IPS-11a (cell line): Measurements from ENCODE around the gene TCF23.
"Not testable (repeated sequence)": the region's sequence is repeated elsewhere in the genome, so short reads cannot be mapped to it uniquely, and the experiment has no call there.

Experiments
- H3K4me3 ChIP-seq: one replicate; pipeline ENCODE4 v1.5.1; 2013; ENCODE audit warnings: low read depth, low read length, control low read depth

The TCF23 gene

DNA sequence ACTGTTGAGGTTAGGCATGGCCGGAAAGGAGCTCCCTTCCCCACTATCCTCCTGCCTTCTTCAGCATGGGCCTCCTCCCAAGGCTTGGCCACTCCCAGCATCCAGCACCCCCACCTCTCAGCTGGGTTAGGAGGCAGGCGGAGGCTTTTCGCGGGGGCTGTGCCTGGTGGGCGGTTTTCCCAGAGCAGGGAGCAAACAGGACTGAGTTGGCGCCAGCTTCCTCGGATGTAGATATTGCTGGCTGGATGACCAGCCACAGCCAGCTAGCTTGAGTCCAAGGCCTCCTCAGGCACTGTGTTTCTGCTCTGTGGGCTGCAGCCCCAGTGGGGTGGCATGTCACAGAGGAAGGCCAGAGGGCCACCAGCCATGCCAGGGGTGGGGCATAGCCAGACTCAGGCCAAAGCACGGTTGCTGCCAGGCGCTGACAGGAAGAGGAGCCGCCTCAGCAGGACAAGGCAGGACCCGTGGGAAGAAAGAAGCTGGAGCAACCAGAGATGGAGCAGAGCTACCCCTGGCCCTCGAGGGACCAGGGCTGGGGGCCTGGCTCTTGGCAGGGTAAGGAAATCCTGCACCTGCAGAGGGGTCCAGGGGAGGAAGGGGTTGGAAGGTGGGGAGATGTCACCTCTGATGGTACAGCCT lies at the start of gene TCF23:
Gene TCF23 (plus strand): TSS at position 204 of the 639 bp plus-strand sequence. CDS start 130 bp downstream, at position 334.
- H3K4me3 ChIP-seq, result no peak within 1 kb of the TSS

DNA sequence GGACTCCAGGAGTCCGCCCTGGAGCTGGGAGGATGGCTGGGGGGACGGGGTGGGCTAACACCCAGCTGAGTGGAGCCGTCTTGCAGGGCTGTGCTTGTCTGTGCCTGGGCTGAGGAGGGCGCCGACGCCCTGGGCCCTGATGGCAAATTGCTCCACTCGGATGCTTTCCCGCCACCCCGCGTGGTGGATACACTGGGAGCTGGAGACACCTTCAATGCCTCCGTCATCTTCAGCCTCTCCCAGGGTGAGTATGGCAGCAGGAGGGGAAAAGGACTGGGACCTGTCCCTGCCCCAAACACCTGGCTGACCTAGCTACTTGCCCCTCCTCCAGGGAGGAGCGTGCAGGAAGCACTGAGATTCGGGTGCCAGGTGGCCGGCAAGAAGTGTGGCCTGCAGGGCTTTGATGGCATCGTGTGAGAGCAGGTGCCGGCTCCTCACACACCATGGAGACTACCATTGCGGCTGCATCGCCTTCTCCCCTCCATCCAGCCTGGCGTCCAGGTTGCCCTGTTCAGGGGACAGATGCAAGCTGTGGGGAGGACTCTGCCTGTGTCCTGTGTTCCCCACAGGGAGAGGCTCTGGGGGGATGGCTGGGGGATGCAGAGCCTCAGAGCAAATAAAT lies 49.4 kb upstream of the TCF23 start:
- H3K4me3 ChIP-seq, result no peak overlapping the region

DNA sequence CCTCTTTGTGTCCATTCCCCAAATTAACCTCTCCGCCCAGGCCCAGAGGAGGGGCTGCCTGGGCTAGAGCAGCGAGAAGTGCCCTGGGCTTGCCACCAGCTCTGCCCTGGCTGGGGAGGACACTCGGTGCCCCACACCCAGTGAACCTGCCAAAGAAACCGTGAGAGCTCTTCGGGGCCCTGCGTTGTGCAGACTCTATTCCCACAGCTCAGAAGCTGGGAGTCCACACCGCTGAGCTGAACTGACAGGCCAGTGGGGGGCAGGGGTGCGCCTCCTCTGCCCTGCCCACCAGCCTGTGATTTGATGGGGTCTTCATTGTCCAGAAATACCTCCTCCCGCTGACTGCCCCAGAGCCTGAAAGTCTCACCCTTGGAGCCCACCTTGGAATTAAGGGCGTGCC lies 48.8 kb upstream of the TCF23 start:
- H3K4me3 ChIP-seq, result no peak overlapping the region

DNA sequence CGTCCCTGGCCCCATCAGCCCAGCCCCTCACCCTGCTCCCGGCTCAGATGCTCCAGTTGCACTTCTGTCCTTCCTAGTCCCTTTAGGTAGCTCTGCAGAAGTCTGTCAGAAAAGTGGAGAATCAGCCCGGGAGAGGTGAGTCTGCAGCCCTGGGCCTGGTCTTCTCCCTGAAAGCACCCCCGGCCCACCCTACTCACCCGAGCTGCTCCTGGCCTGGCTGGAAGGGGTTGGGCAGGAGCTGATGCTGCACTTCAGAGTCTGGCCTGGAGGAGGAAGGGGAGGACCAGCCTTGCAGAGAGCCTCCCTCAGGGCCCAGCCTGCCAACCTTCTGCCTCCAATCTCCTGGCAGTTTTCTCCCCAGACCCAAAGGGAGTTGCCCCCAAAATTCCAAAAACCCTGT lies 46.5 kb upstream of the TCF23 start:
- H3K4me3 ChIP-seq, result no peak overlapping the region

DNA sequence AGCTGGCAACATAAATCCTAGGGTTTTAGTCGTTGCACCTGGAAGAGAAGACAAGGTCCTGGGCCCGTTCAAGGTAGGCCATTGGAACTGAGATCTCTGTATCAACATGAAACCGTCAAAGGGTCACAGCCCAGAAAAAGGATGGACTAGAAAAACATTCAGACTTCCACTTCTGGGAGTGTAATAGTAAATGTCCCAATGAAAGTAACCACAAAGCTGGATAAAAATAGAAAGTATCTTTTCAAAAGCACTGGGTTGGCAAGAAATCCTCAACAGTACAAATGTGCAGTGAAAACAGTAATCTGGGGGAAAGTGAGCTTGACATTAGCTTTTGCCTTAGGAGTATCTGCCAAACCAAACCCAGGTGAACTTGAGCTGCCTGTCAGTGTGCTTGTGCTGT lies 42.8 kb upstream of the TCF23 start:
- H3K4me3 ChIP-seq, result no peak overlapping the region

DNA sequence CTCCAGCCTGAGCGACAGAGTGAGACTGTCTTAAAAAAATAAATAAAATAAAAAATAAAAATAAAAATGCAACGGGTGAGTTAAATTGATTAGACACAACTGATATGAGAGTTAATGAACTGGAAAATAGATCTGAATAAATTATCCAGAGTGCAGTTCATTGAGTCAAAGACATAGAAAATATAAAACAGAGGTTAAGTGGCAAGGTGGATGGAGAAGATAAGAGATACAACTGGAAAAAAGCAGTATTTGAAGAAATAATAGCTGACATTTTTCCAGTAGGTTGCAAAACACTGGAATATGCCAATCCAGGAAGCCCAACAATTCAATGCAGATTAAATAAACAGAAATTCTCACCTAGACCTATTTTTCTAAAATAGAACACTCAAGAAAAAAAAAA lies 40.6 kb upstream of the TCF23 start:
- H3K4me3 ChIP-seq, result no peak overlapping the region

DNA sequence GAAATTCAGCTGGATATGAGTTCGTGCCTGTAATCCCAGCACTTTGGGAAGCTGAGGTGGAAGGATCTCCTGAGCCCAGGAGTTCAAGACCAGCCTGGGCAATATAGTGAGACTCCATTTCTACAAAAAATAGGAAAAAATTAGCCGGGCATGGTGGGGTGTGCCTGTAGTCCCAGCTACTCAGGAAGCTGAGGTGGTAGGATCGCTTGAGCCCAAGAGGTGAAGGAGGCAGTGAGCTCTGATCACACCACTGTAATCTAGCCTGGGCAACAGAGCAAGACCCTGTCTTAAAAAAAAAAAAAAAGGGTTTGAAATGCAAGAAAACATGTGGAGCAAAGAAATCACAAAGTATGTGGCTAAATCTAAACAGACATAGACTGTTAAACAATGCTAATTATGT lies 39.7 kb upstream of the TCF23 start:
- no peak overlapping the region for H3K4me3 ChIP-seq

DNA sequence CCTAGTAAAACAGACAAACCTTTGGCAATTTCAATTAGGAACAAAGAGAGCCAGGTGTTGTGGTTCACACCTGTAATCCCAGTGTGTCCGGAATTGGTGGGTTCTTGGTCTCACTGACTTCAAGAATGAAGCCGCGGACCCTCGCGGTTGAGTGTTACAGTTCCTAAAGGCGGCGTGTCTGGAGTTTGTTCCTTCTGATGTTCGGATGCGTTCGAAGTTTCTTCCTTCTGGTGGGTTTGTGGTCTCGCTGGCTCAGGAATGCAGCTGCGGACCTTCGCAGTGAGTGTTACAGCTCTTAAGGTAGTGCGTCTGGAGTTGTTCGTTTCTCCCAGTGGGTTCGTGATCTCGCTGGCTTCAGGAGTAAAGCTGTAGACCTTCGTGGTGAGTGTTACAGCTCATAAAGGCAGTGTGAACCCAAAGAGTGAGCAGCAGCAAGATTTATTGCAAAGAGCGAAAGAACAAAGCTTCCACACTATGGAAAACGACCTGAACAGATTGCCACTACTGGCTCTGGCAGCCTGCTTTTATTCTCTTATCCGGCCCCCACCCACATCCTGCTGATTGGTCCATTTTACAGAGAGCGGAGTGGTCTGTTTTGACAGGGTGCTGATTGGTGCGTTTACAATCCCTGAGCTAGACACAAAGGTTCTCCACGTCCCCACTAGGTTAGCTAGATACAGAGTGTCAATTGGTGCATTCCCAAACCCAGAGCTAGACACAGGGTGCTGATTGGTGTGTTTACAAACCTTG lies 38.0 kb upstream of the TCF23 start:
- not testable (repeated sequence) for H3K4me3 ChIP-seq

DNA sequence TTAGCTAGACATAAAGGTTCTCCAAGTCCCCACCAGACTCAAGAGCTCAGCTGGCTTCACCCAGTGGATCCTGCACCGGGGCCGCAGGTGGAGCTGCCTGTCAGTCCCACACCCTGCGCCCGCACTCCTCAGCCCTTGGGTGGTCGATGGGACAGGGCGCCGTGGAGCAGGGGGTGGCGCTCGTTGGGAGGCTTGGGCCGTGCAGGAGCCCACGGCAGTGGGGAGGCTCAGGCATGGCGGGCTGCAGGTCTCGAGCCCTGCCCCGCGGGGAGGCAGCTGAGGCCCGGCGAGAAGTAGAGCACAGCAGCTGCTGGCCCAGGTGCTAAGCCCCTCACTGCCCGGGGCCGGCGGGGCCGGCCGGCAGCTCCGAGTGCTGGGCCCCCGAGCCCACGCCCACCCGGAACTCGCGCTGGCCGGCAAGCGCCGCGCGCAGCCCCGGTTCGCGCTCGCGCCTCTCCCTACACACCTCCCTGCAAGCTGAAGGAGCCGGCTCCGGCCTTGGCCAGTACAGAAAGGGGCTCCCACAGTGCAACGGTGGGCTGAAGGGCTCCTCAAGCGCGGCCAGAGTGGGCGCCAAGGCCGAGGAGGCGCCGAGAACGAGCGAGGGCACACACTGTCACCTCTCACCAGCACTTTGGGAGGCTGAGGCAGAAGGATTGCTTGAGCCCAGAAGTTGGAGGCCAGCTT lies 37.3 kb upstream of the TCF23 start:
- not testable (repeated sequence) for H3K4me3 ChIP-seq

DNA sequence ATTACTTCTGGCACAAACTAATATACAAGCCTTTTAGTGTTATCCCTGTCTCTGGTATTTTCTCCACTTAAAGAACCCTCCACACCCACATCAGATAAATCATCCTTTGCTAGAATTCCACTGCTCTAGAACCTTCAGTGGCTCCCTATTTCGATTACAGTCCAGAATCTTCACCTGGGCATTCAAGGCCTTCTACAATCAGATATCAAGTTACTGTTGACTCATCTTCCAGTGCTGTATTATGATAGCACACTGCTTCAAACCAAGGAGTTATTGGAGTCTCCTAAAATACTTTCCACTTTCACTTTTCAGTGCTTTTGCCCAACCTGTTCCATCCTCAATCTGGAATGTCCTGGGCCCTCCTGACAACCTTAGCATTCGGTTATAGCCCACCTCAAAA lies 33.3 kb upstream of the TCF23 start:
- H3K4me3 ChIP-seq, result no peak overlapping the region

DNA sequence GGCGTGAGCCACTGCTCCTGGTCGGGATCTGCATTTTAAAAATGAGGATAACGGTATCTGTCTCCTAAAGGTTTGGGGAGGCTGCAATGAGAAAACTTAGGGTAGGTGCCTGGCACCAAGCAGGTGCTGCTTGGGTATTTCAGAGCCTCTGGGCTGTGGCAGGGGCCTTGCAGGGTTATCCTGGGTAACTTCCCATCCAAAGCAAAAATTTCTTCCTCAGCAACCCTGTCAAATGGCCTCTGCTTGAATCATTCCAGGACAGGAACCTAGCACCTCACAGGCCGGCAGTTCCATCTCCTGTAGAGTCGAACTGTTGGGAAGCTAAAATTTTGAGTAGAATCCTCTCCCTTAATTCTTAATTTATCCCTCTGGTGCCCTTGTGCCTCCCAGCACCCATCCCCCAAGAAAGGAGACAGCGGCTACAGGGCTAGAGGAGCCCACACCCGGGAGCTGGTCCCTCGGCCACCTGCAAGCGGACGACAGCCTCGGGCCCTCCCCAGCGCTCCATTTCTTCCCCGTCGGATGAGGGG lies 30.7 kb upstream of the TCF23 start:
- no peak overlapping the region for H3K4me3 ChIP-seq

DNA sequence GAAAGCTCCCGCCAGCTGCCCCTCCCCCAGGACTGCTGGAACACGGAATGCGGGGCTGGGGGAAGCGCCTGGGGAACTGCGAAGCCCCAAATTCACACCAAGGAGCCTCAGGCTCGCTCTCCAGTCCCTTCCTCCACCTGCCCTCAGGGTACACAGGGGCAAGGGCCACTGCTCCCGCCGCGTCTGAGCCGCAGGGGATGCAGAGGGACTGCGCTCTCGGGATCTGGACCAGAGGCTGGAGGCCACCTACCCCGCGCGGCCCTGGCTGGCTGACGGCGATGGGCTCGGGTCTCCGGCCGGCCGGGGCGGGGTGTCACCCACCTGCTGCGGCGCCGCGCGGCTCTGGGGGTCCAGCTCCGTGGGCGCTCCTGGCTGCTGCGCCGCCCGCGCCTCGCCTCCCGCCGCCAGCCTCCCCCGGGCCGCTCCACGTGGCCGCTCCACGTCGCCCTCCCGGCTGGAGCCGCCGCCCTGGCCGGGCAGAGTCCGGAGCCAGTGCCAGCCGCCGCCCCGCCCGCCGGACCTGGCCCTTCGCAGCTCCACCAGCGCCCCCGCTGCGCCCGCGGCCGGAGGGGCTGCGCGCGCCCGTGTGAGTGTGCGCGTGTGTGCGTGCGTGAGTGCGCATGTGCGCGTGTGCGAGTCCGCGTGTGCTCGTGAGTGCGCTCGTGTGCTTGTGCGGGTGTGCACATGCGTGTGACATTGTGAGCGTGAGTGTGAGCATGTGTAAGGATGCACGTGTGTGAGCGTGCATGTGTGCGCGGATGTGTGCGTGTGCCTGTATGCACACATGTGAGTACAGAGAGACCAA lies 30.1 kb upstream of the TCF23 start, which contains the start of gene CGREF1:
Gene CGREF1 (minus strand): TSS at position 604 of the 805 bp plus-strand sequence. CDS start 14,762 bp downstream, outside the sequence.
- peak within 1 kb of the TSS; percentile 35 for H3K4me3 ChIP-seq

DNA sequence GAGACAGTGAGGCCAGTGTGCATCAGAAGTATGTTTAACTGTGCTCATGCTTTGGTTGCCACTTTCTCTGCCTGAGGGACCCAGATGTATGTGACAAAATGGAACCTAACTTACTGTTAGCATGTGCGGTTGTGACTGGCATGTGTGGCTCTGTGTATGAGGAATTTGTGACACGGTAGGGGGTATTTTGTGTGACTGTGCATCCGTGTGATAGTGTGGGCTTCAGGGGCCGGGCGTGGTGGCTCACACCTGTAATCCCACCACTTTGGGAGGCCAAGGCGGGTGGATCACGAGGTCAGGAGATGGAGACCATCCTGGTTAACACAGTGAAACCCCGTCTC lies 29.5 kb upstream of the TCF23 start:
- peak overlapping the region; percentile 30 for H3K4me3 ChIP-seq

DNA sequence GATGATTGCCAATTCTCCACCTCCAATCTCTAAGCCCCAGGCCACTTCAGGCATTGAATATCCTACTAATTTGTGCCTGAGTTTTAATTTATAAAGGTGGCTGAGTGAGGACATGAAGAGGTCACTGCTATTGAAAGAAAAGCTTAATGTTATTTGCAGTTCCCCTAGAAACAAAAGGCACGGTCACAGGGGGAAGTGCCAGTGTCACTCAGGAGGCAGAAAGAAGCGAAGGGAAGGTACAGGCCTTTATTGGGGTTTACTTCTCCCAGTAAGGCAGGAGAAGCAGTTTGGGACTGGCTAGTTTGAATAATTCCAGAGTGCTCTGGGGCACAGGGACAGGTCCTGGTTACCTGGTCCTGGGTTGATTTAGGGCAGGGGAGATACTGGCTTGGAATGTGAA lies 26.9 kb upstream of the TCF23 start:
- H3K4me3 ChIP-seq, result no peak overlapping the region

DNA sequence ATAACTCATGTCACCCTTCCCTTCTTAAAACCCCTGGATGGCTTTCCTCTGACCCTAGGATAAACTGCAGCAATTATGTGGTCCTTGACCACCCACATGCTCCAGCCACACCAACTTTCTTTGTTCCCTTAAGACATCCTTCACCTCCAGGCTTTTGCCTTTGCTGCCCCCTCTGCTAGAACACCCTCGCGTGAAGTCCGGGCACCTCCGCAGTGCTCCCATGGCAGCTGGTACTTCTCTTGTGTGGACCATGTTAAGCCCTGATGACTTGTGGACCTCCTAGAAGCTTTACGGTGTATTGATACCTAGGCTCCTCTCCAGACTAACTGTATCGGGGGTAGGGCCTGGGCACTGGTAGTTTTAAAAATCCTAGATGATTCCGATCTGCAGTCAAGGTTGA lies 26.0 kb upstream of the TCF23 start:
- H3K4me3 ChIP-seq, result no peak overlapping the region

DNA sequence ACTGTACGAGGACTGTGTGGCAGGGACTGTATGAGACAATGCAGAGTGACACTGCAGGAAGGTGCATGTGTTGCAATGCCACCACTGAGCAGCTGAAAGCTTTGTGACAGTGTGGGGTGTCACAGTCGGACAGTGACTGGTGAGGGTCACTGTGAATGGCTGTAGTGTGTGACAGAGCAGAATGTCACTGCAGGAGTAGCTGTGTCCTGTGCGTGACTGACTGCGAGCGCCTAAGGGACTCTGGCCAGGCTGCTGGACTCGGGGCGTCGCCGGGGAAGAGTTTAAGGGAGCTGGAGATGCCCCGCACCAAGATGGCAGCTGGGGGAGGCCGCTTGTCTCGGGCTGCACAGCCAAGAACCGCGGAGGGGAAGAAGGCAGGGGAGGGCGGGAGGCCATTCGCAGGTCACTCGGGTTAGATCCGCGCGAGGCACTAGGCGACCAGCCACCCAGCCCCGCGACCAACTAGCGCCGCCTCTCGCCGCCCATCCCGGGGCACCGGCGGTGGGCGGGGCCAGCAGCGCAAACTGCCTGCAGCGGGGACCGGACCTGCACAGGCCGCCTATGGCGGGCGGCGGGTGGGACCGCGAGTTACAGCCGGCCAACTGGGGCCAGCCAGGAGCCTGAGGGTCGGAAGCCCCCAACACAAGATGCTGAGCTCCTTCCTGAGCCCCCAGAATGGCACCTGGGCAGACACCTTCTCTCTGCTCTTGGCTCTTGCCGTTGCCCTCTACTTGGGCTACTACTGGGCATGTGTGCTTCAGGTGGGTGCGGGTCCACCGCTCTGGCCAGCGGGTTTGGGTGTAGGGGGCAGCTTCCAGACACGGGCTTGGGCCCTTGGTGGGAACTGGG lies 25.3 kb upstream of the TCF23 start, which contains the start of gene ABHD1:
Gene ABHD1 (plus strand): TSS at position 514 of the 849 bp plus-strand sequence. CDS start 134 bp downstream, at position 648.
- H3K4me3 ChIP-seq, result peak within 1 kb of the TSS; percentile 67

DNA sequence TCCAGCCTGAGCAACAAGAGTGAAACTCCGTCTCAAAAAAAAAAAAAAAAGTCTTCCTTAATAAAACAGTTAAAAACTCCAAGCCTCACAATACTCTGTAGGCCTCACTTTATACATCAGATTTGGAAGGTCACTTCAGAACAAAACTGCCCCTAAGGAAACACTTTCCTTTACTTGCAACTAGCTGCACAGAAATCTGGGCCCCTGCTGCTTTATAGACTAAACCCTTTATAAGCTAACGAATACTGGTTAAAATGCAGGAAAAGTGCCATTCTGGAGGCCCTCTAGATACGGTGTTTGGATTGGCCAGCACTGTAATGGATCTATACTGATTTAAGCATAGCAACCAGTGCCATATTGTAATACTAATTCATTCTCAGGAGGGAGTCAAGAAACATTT lies 23.7 kb upstream of the TCF23 start:
- no peak overlapping the region for H3K4me3 ChIP-seq

DNA sequence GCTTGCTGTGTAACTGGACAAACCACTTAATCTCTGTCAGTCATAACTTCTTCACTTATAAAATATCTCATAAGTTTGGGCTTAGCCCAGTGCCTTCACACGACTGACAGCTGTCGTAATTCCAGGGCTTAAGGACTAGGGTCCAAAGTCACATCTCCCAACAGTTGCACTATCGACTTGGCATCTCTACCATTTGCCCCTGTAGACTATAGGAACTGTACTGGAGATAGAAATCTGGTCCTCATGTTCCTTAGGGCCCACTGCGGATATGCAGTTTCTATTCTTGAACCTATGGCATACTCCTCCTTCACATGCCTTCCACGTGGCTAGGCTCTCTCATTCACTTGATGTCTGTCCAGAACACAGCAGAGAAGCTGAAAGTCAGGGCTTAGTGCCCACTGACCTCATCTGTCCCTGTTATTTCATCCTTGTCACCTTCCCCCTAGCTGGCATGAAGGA lies 22.5 kb upstream of the TCF23 start:
- H3K4me3 ChIP-seq, result no peak overlapping the region

DNA sequence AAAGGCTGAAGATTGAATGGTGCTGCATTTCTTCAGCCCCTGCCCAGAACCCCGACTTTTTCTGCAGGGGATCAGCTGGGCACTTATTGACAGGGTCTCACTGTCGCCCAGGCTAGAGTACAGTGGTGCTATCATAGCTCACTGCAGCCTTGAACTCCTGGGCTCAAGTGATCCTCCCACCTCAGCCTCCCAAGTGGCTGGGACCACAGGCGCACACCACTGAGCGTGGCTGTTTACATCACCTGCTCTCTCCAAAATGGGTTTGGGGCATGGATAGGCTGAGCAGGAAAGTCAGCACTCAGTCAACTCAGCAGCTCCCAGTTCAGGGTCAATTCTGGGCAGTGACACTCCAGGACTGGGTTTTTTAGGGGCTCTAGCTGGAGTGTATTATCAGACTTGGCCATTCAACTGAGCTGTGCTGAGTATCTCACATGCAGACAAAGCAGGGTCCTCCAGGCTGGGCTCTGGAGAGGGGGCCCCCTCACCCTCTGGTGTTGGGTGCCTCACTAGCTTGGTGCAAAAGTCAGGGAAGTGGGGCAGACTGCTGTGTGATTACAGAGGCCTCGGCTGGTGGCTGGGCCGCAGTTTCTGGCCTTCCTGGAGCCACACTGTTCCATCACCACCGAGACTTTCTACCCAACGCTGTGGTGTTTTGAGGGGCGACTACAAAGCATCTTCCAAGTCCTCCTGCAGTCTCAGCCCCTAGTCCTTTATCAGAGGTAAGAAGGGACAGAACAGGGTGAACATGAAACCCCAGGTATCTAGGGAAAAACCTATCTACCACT lies 20.7 kb upstream of the TCF23 start:
- H3K4me3 ChIP-seq, result no peak overlapping the region
